ENCODE measurements around the gene ATG10.

The ATG10 gene

GRCh38 chr5:82182662-82183061 is 210.8 kb downstream of the ATG10 start:
- TF ChIP-seq CTCF (IDR thresholded peaks at IDR 0.05) = no peak
- no peak for TF ChIP-seq ZFX (IDR thresholded peaks at IDR 0.05; ENCODE audit: borderline replicate concordance)
- no peak overlapping the region for H3K27ac ChIP-seq

GRCh38 chr5:82183828-82184227 is 212.0 kb downstream of the ATG10 start:
- TF ChIP-seq ZFX (IDR thresholded peaks at IDR 0.05; ENCODE audit: borderline replicate concordance) (no peak), CTCF (IDR thresholded peaks at IDR 0.05) (no peak)
- no peak overlapping the region for H3K27ac ChIP-seq

- TF ChIP-seq CTCF (IDR thresholded peaks at IDR 0.05) (no peak), ZFX (IDR thresholded peaks at IDR 0.05; ENCODE audit: borderline replicate concordance) (no peak)
- H3K27ac ChIP-seq = no peak overlapping the region
These were observed 214.0 kb downstream of the ATG10 start for GRCh38 chr5:82185851-82186250.

- H3K27ac ChIP-seq = no peak overlapping the region
These were observed 225.7 kb downstream of the ATG10 start for GRCh38 chr5:82197550-82197949.

GRCh38 chr5:82204567-82204966 is 232.7 kb downstream of the ATG10 start:
- TF ChIP-seq ZFX (IDR thresholded peaks at IDR 0.05; ENCODE audit: borderline replicate concordance) (no peak), CTCF (IDR thresholded peaks at IDR 0.05) (no peak)
- H3K27ac ChIP-seq = no peak overlapping the region

More at GRCh38 chr5:82197550-82197949, 225.7 kb downstream of the ATG10 start:
- TF ChIP-seq CTCF (IDR thresholded peaks at IDR 0.05) (no peak), ZFX (IDR thresholded peaks at IDR 0.05; ENCODE audit: borderline replicate concordance) (no peak)

GRCh38 chr5:82205005-82205404 is 233.2 kb downstream of the ATG10 start:
- TF ChIP-seq ZFX (IDR thresholded peaks at IDR 0.05; ENCODE audit: borderline replicate concordance) (no peak), CTCF (IDR thresholded peaks at IDR 0.05) (no peak)
- H3K27ac ChIP-seq = no peak overlapping the region

GRCh38 chr5:82208371-82208770 is 236.5 kb downstream of the ATG10 start:
- TF ChIP-seq CTCF (IDR thresholded peaks at IDR 0.05) (no peak), ZFX (IDR thresholded peaks at IDR 0.05; ENCODE audit: borderline replicate concordance) (no peak)

More at GRCh38 chr5:82208371-82208770, 236.5 kb downstream of the ATG10 start:
- H3K27ac ChIP-seq = no peak overlapping the region

Measured in 22Rv1 (cell line).